ENCODE results near the gene GRIN3B. TPM values are rescaled to one million over a fixed set of nuclear protein-coding genes. Genes with fewer than 3 reads are reported as not detected.

GRIN3B gene
- total RNA-seq, 6 donors from 2014 or later = 0.06 to 18.9 (median 5.6) TPM

DNA sequence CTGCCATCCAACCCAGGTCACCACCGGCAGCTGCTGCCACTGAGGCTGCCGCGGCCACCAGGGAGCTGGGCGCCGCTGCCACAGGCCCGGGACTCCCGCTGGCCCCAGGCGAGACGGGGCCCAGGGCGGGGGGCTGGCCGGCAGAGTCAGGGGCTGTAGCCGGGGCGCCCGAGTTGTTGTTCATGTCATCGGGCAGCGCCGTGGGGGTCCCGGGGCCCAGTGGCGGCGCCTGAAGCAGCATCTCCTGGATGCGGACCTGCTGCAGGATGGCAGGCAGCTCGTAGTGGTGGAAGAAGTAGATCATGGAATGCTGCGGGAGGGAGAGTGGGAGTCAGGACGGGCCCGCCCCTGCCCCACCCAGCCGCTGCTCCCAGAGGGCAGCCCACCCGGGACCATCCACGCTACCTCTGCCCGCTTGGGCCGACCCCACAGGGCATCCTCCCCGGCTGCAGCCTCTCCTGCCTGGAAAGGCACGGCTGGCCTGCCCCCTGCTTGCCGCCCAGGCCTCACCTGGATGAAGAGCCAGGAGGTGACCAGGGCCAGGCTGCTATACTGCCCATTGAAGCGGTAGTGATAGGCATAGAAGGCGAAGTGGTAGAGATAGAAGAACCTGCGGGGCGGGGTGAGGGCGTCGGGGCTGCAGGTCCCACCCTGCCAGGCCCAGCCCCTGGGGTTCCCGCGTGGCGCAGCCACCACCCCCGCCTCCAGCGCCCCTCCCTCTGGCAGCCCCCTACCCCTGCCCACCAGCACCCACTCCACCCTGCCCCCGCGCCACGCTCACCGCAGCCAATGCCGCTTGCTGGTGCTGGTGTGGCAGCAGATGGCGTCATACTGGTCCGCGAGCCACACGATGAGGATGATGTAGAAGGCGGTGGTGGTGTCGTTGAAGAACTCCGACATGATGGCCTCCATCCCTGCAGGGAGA lies 10.6 kb downstream of the GRIN3B start:
- Histone ChIP-seq H3K27me3 (no peaks in the 10 kb centered on the region), H3K36me3 (peaks cover 13 to 76% (median 62%) of the 10 kb centered on the region in 4 donors), H3K27ac (peak overlapping the region in 1 of 4 donors; percentile 7), H3K4me1 (peaks cover 6 to 14% (median 9%) of the 10 kb centered on the region in 4 donors), H3K4me3 (no peak overlapping the region), H3K9me3 (no peaks in the 10 kb centered on the region)
- peak in 1 of 2 donors; percentile 82 for DNase-seq
- ATAC-seq (ENCODE audit: low FRiP score in 2 of 2) = no peak
- TF ChIP-seq, protein P1, sequence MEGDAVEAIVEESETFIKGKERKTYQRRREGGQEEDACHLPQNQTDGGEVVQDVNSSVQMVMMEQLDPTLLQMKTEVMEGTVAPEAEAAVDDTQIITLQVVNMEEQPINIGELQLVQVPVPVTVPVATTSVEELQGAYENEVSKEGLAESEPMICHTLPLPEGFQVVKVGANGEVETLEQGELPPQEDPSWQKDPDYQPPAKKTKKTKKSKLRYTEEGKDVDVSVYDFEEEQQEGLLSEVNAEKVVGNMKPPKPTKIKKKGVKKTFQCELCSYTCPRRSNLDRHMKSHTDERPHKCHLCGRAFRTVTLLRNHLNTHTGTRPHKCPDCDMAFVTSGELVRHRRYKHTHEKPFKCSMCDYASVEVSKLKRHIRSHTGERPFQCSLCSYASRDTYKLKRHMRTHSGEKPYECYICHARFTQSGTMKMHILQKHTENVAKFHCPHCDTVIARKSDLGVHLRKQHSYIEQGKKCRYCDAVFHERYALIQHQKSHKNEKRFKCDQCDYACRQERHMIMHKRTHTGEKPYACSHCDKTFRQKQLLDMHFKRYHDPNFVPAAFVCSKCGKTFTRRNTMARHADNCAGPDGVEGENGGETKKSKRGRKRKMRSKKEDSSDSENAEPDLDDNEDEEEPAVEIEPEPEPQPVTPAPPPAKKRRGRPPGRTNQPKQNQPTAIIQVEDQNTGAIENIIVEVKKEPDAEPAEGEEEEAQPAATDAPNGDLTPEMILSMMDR (IDR thresholded peaks at IDR 0.05) = no peak
- no peak for TF ChIP-seq POLR2A (IDR thresholded peaks at IDR 0.05)
- TF ChIP-seq EP300 (IDR thresholded peaks at IDR 0.05) = no peak
- 93 to 94% methylated on average over 41 to 54 of the region's 56 CpGs for WGBS, 2 donors

DNA sequence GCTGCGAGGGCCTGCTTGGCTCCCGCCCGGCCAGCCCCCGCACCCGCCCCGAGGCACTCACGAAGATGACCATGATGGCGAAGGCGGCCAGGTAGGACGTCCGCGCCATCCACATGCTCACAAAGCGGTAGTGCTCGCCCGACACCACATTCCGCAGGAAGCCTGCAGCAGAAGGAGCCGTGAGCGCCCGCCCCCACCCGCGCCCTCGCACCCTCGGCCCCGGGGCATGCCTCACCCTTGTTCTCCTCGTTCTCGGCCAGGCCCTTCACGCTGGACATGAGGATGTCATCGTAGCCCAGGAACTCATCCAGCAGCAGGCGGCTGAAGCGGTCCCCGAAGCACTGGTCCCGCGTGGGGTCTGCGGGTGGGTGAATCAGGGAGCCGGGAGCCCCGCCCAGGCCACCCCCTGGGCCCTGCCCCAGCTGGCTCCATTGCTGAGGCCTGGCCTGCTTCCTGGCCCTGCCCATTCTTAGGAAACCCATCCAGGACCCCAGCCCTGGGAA lies 11.7 kb downstream of the GRIN3B start:
- Histone ChIP-seq H3K27ac (no peak overlapping the region), H3K4me1 (peaks cover 15 to 24% (median 19%) of the 10 kb centered on the region in 4 donors), H3K36me3 (peaks cover 13 to 76% (median 62%) of the 10 kb centered on the region in 4 donors), H3K27me3 (no peaks in the 10 kb centered on the region), H3K4me3 (no peak overlapping the region), H3K9me3 (no peaks in the 10 kb centered on the region)
- 97 to 98% methylated on average over 22 to 31 of the region's 36 CpGs for WGBS, 2 donors
- ATAC-seq (ENCODE audit: low FRiP score in 2 of 2) (no peak), DNase-seq (peak in 1 of 2 donors; percentile 83)
- no peak for TF ChIP-seq POLR2AphosphoS5 (IDR thresholded peaks at IDR 0.05)
- TF ChIP-seq, protein P1 (IDR thresholded peaks at IDR 0.05) = no peak
- no peak for TF ChIP-seq POLR2A (IDR thresholded peaks at IDR 0.05)
- no peak for TF ChIP-seq EP300 (IDR thresholded peaks at IDR 0.05)

DNA sequence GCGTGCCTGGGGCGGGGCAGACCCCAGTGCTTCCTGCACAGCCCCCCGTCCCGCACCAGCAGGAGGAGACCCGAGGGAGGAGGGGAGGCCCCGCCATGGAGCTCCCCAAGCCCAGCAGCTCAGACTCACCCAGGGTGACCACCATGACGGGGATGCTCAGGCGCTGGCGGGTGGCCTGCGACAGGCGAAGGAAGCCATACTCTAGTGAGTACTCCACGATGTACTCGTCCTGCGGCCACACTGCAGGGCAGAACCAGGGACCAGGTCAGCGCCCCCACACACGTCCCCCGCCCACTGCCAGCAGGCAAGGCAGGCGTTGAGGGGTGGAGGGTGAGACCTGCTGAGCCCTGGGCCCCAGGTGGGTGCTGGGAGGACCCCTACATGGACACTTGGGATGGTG lies 12.1 kb downstream of the GRIN3B start:
- Histone ChIP-seq H3K4me3 (no peak overlapping the region), H3K27ac (no peak overlapping the region), H3K27me3 (no peaks in the 10 kb centered on the region), H3K4me1 (peaks cover 20 to 29% (median 24%) of the 10 kb centered on the region in 4 donors), H3K36me3 (peaks cover 13 to 74% (median 62%) of the 10 kb centered on the region in 4 donors), H3K9me3 (no peaks in the 10 kb centered on the region)
- WGBS, 2 donors = 91% methylated on average over 16 of the region's 18 CpGs; no CpG with 5 or more reads in 1 of the 2 donors
- ATAC-seq (ENCODE audit: low FRiP score in 2 of 2) = no peak
- TF ChIP-seq EP300 (IDR thresholded peaks at IDR 0.05) (no peak), POLR2A (IDR thresholded peaks at IDR 0.05) (no peak), POLR2AphosphoS5 (IDR thresholded peaks at IDR 0.05) (no peak)
- TF ChIP-seq, protein P1 (IDR thresholded peaks at IDR 0.05) = no peak
- DNase-seq = peak in 1 of 2 donors; percentile 80

DNA sequence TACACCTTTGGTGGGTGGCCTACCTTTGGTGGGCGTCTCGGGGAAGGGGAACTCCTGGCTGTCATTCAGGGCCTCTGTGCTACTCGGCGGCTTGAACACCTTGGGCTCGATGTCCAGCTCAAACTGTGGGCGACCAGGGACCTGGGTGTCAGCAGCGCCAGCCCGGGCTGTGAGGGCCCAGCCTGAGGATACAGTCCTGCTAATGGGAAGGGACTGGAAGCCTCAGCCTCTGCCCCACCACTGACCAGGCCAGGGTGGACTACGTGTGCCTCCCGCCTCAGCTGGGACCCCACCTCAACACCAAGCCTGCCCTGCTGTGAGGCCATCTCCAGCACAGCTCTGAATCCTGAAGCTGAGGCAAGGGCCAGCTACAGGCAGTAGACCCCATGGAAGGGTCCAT lies 13.0 kb downstream of the GRIN3B start:
- H3K4me3 ChIP-seq = no peak overlapping the region
- peak in 1 of 2 donors; percentile 63 for DNase-seq

More for the DNA sequence above, 13.0 kb downstream of the GRIN3B start:
- Histone ChIP-seq H3K36me3 (peaks cover 13 to 67% (median 61%) of the 10 kb centered on the region in 4 donors), H3K9me3 (no peaks in the 10 kb centered on the region), H3K27ac (no peak overlapping the region), H3K4me1 (peaks cover 28 to 38% (median 33%) of the 10 kb centered on the region in 4 donors), H3K27me3 (no peaks in the 10 kb centered on the region)
- TF ChIP-seq EP300 (IDR thresholded peaks at IDR 0.05) (no peak), POLR2A (IDR thresholded peaks at IDR 0.05) (no peak), POLR2AphosphoS5 (IDR thresholded peaks at IDR 0.05) (no peak)
- TF ChIP-seq, protein P1 (IDR thresholded peaks at IDR 0.05) = no peak
- WGBS, 2 donors = 100% methylated on average over 3 to 7 of the region's 10 CpGs
- no peak for ATAC-seq (ENCODE audit: low FRiP score in 2 of 2)
